PFSK-1 (cell line): ENCODE data around the gene S100A13.

ENCODE experiments used
- FOXP2 ChIP-seq: optimal IDR thresholded peaks from 2 replicates; pipeline ENCODE3; 2011; ENCODE audit warnings: borderline replicate concordance, control low read depth, inconsistent platforms; ENCODE audit not compliant: insufficient read depth; ENCODE audit errors: extremely low read length, extremely low read depth
- POLR2AphosphoS5 ChIP-seq: IDR thresholded peaks from 2 replicates; pipeline ENCODE4 v1.6.1; 2012; ENCODE audit warnings: low read depth, mild to moderate bottlenecking, control low read depth, low read length, moderate library complexity
- SIN3A ChIP-seq: IDR thresholded peaks from 2 replicates; pipeline ENCODE4 v1.6.1; 2012; ENCODE audit warnings: mild to moderate bottlenecking, low read length, moderate library complexity, borderline replicate concordance; ENCODE audit not compliant: insufficient read depth
- TAF1 ChIP-seq: IDR thresholded peaks from 2 replicates; pipeline ENCODE4 v1.6.1; 2012; ENCODE audit warnings: low read length, control low read depth, borderline replicate concordance; ENCODE audit not compliant: insufficient read depth
- TF ChIP-seq, protein P1 (sequence below), 2 experiments: IDR thresholded peaks; 2 replicates each; pipeline versions ENCODE4 v1.6.1 to v1.8.0; 2011 to 2012; ENCODE audit warnings: low read depth in 2 of 2, low read length in 2 of 2, control low read depth in 1 of 2, inconsistent platforms in 1 of 2, mild to moderate bottlenecking in 1 of 2, moderate library complexity in 1 of 2; ENCODE audit not compliant: insufficient read depth in 1 of 2

Gene S100A13

DNA sequence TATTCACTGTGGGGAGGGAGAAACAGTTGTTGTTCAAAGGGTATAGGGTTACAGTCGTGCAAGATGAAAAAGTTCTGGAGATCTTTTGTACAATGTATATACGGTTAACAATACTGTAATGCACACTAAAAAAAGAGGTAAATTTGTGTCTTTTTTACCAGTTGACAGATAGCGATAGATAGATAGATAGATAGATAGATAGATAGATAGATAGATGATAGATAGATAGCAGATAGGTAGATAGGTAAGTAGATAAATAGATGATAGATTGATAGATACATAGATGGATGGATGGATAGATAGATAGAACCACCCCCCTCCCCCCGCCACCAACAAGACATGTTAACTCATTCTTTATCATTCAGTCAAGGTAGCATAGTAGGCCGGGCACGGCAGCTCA, 24.6 kb downstream of the S100A13 start:
- TF ChIP-seq POLR2AphosphoS5, result no peak
- TF ChIP-seq TAF1, result no peak
- TF ChIP-seq, protein P1, sequence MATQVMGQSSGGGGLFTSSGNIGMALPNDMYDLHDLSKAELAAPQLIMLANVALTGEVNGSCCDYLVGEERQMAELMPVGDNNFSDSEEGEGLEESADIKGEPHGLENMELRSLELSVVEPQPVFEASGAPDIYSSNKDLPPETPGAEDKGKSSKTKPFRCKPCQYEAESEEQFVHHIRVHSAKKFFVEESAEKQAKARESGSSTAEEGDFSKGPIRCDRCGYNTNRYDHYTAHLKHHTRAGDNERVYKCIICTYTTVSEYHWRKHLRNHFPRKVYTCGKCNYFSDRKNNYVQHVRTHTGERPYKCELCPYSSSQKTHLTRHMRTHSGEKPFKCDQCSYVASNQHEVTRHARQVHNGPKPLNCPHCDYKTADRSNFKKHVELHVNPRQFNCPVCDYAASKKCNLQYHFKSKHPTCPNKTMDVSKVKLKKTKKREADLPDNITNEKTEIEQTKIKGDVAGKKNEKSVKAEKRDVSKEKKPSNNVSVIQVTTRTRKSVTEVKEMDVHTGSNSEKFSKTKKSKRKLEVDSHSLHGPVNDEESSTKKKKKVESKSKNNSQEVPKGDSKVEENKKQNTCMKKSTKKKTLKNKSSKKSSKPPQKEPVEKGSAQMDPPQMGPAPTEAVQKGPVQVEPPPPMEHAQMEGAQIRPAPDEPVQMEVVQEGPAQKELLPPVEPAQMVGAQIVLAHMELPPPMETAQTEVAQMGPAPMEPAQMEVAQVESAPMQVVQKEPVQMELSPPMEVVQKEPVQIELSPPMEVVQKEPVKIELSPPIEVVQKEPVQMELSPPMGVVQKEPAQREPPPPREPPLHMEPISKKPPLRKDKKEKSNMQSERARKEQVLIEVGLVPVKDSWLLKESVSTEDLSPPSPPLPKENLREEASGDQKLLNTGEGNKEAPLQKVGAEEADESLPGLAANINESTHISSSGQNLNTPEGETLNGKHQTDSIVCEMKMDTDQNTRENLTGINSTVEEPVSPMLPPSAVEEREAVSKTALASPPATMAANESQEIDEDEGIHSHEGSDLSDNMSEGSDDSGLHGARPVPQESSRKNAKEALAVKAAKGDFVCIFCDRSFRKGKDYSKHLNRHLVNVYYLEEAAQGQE (IDR thresholded peaks at IDR 0.05; ENCODE audit: insufficient read depth in 1 of 2, low read depth in 2 of 2, low read length in 2 of 2), result no peak
- no peak for TF ChIP-seq SIN3A
- TF ChIP-seq FOXP2, result no peak

DNA sequence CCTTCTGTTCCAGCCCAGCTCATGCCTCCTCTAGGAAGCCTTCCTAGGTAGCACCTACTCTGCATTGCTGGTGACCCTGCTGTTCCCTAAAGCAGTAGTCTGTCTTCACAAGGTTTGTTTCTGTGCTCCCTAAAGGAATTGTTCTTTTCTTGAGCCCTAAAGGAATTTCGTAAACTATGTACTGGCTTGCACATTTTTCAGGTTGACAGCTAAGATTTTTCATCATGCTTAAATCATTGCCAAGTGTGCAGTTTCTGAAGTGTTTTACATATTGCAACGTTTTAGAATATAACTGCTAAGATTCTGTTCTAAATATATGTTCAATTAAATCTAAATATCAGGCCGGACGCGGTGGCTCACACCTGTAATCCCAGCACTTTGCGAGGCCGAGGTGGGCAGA, 27.5 kb downstream of the S100A13 start:
- TF ChIP-seq POLR2AphosphoS5 (no peak), TAF1 (no peak), FOXP2 (no peak), SIN3A (no peak)
- TF ChIP-seq, protein P1 (IDR thresholded peaks at IDR 0.05; ENCODE audit: insufficient read depth in 1 of 2, low read depth in 2 of 2, low read length in 2 of 2), result no peak

DNA sequence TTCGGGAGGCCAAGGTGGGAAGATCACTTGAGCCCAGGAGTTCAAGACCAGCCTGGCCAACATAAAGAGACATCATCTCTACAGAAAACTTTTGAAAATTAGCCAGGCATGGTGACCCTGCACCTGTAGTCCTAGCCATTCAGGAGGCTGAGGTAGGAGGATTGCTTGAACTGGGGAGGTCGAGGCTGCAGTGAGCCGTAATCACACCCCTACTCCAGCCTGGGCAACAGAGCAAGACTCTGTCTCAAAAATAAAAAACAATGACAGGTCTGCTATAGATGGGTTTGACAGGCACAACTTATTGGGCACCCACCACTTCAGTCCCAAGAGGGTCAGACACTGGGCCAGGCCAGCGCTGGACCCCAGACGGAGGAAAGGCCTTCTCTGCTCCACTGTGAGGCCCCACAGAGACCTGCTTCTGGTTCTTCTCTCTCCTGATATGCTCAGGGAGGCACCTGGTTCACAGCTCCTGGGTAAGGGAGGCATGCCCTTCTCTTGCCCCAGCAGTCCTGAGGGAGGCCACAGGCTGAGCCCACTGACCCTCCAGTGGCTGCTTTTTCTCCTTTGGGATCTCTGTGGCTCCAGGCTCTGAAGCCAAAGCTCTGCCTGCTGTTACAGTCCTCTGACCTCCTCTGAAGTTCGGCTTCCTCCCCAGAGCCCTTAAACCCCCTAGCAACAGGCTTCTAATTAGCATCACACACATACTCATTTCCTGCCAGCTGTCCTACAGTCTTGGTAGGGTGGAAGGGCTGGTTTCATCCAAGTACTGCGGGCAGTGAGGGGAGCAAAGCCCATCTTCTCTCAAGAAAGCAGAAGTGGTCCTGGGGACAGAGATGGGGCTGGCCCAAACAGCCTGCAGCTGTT, 28.8 kb downstream of the S100A13 start:
- TF ChIP-seq TAF1 (no peak), POLR2AphosphoS5 (no peak), SIN3A (peak; percentile 35; the same call in 1 of the 2 replicates), FOXP2 (no peak)
- TF ChIP-seq, protein P1 (IDR thresholded peaks at IDR 0.05; ENCODE audit: insufficient read depth in 1 of 2, low read depth in 2 of 2, low read length in 2 of 2), result peak in 1 of 2 experiments; percentile 62; a peak in 1 of 4 replicates

DNA sequence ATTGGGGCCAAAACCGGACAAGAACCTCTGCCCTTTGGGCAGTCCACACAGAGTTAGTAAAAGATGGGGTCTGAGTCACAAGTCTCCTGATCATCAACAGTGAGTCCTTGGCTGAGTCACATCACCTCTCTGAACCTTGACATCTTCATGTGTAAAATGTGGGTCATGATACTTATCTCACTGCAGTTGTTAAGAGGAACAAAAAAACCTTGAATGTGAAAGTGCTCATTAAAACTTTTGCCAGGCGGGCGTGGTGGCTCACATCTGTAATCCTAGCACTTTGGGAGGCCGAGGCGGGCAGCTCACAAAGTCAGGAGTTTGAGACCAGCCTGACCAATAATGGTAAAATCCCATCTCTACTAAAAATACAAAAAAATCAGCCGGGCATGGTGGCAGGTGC, 30.1 kb downstream of the S100A13 start:
- TF ChIP-seq TAF1 (no peak), POLR2AphosphoS5 (no peak), SIN3A (no peak), FOXP2 (no peak)
- TF ChIP-seq, protein P1 (IDR thresholded peaks at IDR 0.05; ENCODE audit: insufficient read depth in 1 of 2, low read depth in 2 of 2, low read length in 2 of 2), result no peak
